HG02981 (cell line): ENCODE results near the gene GYG2.
"Not testable (repeated sequence)": the region's sequence is repeated elsewhere in the genome, so short reads cannot be mapped to it uniquely, and the experiment has no call there.

Experiments used
- ATAC-seq: cut with Tn5 transposase; IDR thresholded peaks from one replicate; pipeline ENCODE4 v1.9.1; 2021; ENCODE audit warnings: mild to moderate bottlenecking, moderate library complexity; ENCODE audit not compliant: unreplicated experiment

GYG2 gene

DNA sequence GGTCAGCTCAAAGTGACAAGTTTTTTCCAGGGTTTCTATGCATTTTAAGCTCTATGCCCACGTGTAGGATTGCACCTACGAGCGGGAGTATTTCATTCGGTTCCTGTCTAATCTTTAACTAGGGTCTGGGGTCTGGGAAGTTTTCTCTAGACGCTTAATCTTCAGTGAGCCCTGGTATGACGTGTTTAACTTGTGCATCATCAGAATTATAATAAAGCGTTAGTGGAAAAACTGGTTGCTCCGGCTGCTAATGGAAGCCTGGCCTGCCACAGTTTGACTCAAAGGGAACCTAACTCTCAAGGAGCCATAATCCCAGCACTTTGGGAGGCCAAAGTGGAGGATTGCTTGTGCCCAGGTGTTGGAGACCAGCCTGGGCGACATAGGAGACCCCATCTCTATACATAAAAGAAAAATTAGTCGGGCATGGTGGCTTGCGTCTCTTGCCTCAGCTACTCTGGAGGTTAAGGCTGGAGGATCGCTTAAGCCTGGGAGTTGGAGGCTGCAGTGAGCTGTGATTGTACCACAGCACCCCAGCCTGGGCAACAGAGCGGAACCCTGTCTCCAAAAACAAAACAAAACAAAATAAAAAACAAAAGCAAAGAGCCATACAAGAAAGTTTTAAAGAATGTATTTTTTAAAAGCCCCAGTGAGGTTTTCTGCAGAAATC lies 70.2 kb downstream of the GYG2 start:
- no peak for ATAC-seq

DNA sequence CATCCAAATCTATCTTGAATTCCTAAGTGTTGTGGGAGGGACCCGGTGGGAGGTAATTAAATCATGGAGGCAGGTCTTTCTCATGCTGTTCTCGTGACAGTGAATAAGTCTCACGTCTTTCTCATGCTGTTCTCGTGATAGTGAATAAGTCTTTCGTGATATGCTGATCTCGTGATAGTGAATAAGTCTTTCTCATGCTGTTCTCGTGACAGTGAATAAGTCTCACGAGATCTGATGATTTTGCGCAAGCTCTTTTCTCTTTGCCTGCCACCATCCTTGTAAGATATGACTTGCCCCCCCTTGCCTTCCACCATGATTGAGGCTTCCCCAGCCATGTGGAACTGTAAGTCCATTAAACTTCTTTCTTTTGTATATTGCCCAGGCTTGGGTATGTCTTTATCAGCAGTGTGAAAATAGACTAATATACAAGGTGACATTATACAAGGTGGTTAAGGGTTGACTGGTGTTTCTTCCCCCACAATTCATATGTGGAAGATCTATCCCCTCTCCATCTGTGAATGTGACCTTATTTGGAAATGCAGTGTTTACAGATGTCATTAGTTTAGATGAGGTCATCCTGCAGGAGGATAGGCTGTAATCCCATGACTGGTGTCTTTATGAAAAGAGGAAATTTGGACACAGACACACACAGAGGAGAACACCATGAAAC lies 72.8 kb downstream of the GYG2 start:
- no peak for ATAC-seq

- no peak for ATAC-seq
Observed at GRCh38 chrX:2902841-2903240, 74.1 kb downstream of the GYG2 start.

DNA sequence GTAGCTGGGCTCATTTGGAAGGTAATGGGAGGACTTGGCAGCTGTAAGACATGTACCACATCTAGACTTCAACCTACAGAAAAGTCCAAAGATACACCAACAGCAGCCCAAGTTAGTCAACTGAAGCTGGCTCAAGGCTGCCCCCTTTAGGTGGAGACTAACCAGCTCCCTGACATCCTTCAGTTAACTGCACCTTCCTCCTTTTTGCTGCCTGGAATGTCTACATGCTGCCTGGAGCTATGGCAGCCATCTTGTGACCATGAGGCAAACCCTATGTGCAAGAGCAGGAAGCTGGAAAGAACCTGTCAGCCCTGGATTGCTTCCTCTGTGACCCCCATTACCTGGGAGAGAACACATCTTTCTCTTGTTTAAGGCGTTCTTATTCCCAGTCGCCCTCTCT lies 74.6 kb downstream of the GYG2 start:
- no peak for ATAC-seq

GRCh38 chrX:2907295-2907694 lies 78.6 kb downstream of the GYG2 start:
- ATAC-seq: no peak

DNA sequence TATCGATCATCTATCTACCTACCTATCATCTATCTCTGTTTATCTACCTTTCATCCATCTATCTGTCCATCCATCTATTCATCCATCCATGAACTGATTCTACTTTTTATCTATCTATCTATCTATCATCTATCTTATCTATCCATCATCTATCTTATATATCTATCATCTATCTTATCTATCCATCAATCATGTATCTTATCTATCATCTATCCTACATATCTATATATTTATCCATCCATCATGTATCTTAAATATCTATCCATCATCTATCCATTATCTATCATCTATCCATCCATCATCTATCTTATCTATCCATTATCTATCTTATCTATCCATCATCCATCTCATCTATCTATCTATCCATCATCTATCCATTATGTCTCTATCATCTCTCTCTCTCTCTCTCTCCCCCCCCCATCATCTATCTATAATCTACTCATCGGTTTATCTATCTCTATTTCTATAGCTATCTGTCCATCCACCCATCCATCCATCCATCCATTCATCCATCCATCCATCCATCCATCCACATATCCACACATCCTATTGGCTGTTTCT lies 79.5 kb downstream of the GYG2 start:
- ATAC-seq: no peak

DNA sequence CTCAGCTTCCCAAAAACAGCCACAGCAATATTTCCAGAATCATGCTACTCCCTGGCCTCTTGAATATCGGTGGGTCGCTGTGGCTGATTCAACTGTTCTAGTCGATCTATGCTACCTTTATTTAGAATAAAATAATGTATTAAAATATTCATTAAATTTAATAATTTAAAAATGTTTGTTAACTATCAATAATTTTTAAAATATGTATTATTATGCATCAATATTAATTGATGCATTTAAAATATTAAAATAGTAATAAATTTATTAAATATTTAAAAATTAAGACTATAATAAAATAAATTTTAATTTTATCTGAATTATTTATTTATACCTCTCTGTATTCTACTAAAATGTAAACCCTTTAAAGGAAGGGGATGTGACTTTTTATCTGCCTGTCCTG lies 81.4 kb downstream of the GYG2 start:
- ATAC-seq: no peak

- ATAC-seq: no peak
Observed at GRCh38 chrX:2913118-2913517, 84.4 kb downstream of the GYG2 start.

DNA sequence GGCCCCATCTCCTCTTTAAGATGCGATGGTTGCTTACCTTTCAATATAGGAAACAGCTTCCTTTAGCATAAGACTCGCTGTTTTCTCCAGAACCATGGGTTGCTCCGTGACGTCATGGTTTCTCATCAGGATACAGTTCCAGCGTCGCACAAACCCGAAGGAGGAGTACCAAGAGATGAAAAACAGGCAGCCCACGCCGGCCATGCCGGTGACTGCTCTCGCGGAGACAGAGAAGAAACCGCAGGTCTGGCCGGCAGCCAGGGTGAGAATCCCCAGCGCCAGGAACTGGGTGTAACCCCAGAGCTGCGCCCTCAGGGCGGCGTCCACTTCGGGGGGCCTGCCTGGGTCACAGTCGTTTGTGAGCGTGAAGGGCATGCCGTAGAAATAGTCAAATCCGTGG lies 89.0 kb downstream of the GYG2 start:
- no peak for ATAC-seq

DNA sequence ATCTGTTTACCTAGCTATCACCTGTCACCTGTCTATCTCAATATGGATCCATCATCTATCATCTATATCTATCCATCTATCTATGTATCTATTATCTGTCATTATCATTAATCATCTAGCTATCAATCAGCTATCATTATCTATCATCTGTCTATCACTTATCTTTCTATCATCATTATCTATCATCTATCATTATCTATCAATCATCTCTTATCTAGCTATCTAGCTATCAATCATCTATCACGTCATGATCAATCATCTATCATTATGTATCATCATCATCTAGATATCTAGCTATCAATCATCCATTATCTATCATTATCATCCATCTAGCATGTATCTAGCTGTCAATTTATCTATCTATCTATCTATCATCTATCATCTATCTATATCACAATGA lies 92.5 kb downstream of the GYG2 start:
- ATAC-seq: no peak

- ATAC-seq: no peak
Observed at GRCh38 chrX:2921750-2922149, 93.0 kb downstream of the GYG2 start.

- ATAC-seq: no peak
Observed at GRCh38 chrX:2924151-2924550, 95.4 kb downstream of the GYG2 start.

DNA sequence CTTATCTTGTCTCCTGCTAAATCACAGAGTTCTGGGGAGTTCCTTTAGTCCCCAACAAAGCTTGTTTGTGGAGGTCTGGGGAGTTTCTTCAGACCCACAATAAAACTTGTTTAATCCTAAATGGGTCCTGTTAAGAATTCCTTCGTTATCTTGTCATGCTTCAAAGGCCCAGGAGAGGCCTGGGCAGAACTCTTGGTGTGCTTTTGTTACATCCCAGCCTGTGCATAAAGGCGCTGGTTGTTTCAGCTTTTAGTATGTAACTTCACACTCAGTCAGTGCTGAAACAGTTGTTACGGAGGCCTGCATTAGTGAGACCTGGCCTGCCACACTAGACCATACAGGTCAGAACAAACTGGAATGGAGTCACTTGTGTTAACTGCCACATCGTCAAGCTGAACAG lies 97.5 kb downstream of the GYG2 start:
- ATAC-seq: not testable (repeated sequence)

DNA sequence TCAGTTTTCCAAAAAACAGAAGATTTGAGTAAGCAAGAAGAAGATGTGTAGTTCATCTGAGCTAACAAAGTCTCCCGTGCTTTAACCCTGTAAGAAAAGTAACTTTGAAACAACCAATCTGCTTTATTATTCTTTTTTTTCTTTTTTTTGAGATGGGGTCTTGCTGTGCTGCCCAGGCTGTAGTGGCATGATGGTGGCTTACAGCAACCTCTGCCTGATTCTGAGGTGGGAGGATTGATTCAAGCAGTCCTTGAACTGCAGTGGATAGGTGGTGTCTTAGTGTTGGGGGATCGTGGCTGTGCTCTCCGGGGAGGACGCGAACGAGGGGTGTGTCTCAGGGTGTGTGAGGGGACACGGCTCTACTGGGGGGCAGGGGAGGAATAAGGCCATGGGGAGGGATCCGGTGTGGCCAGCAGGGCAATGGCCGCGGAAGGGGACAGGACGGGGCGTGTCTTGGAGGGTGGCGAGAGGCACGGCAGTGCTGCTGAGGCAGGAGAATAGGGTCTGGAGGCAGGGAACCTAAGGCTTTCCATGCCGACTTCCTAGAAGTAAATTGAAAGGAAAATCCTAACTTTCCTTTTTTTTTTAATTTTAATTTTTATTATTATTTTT lies 98.0 kb downstream of the GYG2 start:
- ATAC-seq: no peak

DNA sequence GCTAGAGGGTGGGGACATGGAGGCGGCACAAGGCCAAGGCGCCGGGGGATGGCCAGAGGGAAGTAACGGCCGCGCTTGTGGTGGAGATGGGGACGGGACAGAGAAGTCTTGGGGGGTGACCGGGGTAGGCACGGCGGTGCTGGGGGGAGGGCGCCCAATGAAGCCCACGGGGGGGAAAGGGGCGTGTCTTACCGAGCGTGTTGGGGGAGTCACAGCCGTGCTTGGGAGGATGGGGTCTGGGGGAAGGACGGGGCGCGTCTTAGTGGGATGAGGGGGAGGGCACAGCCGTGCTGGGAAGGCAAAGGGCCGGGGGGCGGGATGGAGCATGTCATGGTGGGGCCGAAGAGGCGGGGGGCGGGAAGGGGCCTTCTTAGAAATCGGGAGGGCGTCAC lies 99.5 kb downstream of the GYG2 start:
- no peak for ATAC-seq

DNA sequence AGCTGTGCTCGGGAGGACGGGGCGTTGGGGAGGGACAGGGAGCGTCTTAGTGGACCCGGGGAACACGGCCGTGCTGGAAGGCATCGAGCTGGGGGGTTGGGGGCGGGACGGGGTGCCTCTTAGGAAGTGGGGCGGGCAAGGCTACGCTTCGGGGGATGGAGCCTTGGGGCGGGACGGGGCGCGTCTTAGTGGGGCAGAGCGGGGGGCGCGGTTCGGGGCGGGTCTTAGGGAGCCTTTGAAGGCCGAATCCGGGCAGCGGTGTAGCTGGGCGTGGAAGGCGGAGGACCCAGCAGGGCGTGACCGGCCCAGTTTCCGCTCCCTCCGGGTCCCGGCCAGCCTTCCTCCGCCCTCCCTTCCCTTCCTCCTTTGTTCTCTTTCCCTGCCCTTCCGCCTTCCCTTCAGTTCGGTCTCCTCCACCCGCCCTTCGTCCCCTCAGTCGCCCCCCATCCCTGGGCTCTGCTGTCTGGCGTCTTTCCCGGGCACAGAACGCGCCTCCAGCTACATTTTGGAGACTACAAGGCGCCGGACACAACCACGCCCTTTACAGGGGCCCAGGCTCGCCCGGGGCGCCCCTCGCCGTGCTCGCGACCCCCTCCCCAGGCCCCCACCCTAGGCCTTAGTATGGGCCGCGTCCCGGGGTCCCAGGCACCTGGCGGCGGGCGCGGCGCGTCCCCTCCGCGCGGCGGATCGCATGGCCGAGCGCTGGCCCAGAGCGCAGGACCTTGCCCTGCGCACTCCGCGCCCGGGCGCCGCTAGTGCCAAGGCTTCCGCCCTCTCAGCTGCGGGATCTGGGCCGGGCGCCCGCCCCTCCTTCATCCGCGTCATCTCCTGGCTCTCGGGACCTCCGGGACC lies 100.1 kb downstream of the GYG2 start, which contains the start of gene ARSD:
Gene ARSD, minus strand, starts transcription at position 757 of the 852 bp plus-strand sequence. Its CDS starts 64 bp downstream, at position 693.
- peak; percentile 91 for ATAC-seq

GRCh38 chrX:2931155-2931554 lies 102.4 kb downstream of the GYG2 start:
- no peak for ATAC-seq

- no peak for ATAC-seq
Observed at GRCh38 chrX:2931612-2932011, 102.9 kb downstream of the GYG2 start.
